GM18502 (cell line): ENCODE data around the gene IGFLR1.
A peak's percentile ranks its signal among the peaks of the same experiment; 100 is the strongest.
"Not testable (repeated sequence)": the region's sequence is repeated elsewhere in the genome, so short reads cannot be mapped to it uniquely, and the experiment has no call there.

Experiments used
- ATAC-seq: cut with Tn5 transposase; IDR thresholded peaks from one replicate; pipeline ENCODE4 v1.9.1; 2021; ENCODE audit warnings: mild to moderate bottlenecking; ENCODE audit not compliant: unreplicated experiment, poor library complexity

Gene IGFLR1

DNA sequence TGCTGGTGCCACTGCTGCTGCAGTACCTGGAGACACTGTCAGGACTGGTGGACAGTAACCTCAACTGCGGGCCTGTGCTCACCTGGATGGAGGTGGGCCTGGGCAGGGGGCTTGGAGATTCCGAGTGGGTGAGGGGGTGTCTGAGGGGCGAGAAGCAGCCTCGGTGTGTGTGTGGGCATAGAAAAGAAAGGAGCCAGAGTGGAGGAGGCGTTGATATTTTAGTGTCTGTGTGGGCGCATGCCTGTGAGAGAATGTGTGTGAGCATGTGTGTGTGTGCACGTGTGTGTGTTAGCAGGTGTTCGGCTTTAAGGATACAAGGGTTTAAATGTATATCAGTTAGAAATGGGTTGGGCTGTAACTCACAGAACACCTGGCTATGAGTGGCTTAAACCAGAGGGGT, 36.8 kb upstream of the IGFLR1 start:
- no peak for ATAC-seq

- ATAC-seq, result no peak
Measured at GRCh38 chr19:35777961-35778360, 35.7 kb upstream of the IGFLR1 start.

DNA sequence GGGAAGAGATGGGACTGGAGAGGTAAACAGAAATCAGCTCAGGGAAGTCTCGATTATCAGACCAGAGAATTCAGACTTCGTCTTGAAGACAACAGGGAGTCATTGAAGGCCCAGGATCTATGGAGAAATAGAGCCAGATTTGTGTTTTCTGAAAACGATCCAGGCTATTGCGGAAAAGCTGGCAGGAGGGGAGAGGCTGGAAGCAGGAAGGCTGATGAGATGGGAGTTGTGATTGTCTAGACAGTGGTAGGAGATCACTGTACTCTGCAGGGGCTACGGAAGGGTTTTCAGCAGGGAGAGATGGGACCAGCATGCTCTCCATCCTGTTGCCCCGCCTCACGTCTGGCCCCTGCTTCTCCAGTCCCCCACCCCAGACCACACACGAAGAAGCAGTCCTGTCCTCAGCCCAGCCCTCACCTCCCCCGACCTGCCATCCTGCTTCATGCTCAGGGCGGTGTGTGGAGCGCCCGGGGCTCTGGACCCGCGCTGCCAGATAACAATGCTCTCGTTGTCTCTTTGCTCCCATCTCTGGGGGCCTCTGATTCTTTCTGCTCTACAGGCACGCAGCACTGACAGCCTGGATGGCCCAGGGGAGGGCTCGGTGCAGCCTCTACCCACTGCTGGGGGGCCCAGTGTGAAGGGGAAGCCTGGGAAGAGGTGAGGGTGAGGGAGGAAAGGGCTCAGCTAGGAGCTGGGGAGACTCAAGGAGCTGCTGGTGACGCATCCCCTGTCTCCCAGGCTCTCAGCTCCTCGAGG, 35.0 kb upstream of the IGFLR1 start:
- ATAC-seq, result no peak

DNA sequence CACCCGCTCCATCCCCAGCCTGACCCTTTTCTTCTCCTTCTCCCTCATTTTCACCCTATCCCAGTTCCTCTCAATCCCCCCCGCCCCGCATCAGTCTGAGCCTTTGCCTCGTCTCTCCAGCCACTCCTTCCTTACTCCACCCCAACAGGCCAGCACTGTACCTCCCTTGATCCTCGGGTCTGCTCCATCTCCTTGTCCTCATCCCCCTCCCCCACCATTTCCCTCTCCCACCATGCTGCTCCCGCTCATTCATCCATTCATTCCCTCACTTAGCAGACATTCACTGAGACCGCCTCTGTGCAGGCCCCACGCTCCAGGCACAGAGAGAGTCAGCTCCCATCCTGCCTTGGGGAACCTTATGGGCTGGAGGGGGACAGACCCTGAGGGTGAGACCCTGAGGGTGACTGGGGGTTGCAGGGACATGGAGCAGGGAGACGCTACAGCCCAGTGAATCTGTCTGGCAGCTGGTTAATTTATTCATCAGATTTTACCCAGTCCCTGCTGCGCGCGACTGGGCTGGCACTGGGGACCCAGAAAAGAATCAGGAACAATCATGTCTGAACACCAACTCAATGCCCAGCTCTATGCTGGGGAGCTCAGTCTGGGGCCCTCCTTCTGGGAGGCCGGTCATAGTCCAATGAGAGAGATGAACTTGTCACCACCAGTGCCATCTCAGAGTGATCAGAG, 34.0 kb upstream of the IGFLR1 start:
- no peak for ATAC-seq

GRCh38 chr19:35775298-35776101, 33.2 kb upstream of the IGFLR1 start, which contains the start of gene ARHGAP33:
ARHGAP33 (plus strand) TSS chr19:35775564; CDS start chr19:35775659, 95 bp downstream.
- peak; percentile 93 for ATAC-seq

GRCh38 chr19:35775046-35775297, 32.7 kb upstream of the IGFLR1 start:
- no peak for ATAC-seq

GRCh38 chr19:35774274-35775045, 32.2 kb upstream of the IGFLR1 start:
- no peak for ATAC-seq

GRCh38 chr19:35773020-35773806, 31.0 kb upstream of the IGFLR1 start:
- no peak for ATAC-seq

DNA sequence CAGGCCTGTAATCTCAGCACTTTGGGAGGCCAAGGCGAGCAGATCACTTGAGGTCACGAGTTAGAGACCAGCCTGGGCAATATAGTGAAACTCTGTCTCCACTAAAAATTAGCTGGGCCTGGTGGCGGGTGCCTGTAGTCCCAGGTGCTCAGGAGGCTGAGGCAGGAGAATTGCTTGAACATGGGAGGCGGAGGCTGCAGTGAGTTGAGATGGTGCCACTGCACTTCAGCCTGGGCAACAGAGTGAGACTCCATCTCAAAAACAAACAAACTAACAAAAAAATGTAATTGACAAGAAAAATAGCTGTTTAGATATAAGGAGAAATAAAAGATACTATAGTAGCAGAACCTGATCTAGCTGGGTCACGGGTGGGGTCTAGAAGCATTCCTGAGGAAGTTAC, 30.1 kb upstream of the IGFLR1 start:
- not testable (repeated sequence) for ATAC-seq

GRCh38 chr19:35768082-35768421, 25.8 kb upstream of the IGFLR1 start:
- ATAC-seq, result no peak

- no peak for ATAC-seq
Measured at GRCh38 chr19:35767288-35768081, 25.2 kb upstream of the IGFLR1 start.

DNA sequence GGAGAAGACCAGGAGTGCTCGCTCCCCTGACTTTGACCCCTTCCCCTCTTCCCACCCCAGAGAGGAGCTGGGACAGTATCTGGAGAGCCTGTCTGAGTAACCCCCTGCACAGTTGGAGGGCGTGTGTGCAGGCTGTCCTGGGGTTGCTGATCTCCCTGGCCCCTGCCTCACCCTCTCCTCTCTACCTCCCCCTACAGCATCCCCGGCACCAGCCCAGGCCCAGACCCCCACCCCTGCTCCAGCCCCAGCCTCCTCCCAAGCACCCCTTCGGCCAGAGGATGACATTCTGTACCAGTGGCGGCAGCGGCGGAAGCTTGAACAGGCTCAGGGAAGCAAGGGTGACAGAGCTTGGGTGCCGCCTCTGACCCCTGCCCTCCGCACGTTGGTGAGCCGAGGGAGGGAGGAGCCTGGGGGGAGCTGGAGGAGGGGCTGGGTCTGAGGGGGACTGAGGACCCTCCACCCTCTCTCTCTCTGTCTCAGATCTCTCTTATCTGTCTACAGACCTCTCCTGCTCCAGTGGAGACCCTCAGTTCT, 24.4 kb upstream of the IGFLR1 start:
- ATAC-seq, result no peak

- no peak for ATAC-seq
Measured at GRCh38 chr19:35764432-35765315, 22.4 kb upstream of the IGFLR1 start.

- no peak for ATAC-seq
Measured at GRCh38 chr19:35760711-35761349, 18.6 kb upstream of the IGFLR1 start.

DNA sequence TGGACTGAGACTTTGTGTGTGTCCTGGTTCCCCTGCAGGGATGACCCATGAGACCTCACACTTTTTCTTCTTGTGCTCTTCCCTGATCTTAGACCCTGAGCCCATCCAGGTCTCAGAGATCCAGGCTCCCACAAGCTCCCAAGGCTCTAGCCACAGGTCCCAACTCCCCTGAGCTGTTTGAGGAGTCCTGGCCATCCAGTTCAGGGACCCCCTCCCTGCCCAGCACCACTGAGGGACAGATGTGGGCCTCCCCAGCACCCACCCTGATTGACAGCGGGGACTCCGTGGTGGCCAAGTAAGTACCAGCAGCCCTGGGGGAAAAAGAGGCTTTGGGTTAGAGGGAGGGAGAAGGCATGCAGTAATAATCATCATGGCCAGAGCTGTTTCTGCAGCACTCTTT, 17.4 kb upstream of the IGFLR1 start:
- ATAC-seq, result no peak

DNA sequence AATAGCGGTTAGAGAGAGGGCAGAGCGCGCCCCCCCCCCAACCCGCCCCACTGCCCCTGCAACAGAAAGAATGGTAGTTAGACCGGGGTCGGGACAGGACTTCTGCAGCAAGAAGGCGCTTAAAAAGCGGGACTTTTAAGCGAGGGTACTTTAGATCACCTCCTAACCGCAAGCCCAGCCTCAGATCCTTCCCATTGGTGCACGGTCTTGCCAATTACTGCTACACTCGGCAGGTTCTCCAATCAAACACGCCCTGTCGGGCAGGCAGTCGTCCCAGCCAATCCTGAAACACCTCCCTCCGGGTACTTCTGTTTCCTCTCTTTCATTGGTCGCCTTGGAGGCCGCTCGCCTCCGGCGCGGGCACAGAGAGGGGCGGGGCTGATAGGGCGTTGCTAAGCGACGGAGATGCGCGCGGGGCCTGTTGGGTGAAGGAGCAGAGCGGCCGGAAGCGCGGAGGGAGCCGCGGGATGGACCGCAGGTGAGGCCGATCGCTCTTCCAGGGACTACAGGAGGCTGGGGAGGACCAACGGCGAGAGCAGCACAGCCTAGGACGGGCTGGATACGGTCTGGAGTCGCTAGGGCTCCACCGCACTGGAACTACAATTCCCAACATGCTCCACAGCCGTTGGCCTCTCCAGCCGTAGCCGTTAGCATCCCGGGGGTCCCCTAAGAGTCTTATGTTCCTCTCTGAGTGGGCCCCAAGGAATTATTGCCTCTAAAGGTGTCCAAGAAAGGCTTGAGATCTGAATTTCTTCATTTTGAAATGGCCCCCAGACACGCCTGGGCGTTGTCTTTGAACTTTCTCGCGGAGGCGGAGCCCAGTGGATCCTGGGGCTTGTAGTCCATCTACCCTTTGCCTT, 15.7 kb upstream of the IGFLR1 start, which contains the start of gene PROSER3:
PROSER3 (plus strand) TSS at position 428 of the 860 bp plus-strand sequence; CDS start at position 468, 40 bp downstream.
- peak; percentile 90 for ATAC-seq
